ENCODE data around the gene RNF43. TPM values are rescaled to one million over a fixed set of nuclear protein-coding genes. Genes with fewer than 3 reads are reported as not detected.

RNF43 gene
- total and polyA plus RNA-seq, 2 of the 13 experiments (the other 11 are each of a cell fraction or from before 2014, with no cell fraction given) = 31.0 to 53.4 TPM

DNA sequence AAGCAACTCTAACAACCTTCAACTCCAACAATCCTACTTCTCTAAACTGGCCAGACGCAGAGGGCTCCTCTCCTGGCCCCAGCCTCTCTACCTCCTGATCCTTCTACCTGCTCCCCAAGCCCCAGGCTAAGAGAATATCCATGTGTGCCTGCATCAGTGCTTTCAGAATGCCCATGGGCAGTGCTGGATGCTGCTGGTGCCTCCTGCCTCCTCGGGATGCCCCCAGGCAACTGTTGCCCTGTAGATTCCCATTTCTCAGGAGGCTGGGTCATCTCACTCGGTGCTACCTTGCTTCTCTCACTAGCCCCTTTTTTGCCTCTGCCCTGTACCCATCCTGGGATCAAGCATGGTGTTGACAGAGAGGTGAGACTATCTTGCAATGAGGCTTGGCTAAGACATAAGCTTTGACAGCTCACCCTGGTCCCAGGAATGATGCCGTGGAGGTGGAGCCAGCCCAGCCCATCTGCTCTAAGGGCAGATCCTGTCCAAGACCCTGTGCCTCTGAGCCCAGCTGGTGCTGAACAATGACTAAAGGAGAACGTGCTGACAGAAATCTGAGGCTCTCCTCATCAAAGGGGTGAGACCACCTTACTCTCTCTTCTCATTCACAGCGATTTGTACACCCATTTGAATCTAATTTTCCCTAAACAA, 45.9 kb downstream of the RNF43 start (continued):
- TF ChIP-seq MLLT10 (CRISPR knock-in tag; IDR thresholded peaks at IDR 0.05) (no peak), ZNF224 (CRISPR knock-in tag; IDR thresholded peaks at IDR 0.05) (no peak), AGO2 (optimal IDR thresholded peaks at IDR 0.05; ENCODE audit: low read depth, low read length) (peak; percentile 40), EP300 (IDR thresholded peaks at IDR 0.05; ENCODE audit: low read depth in 2 of 2, low read length in 2 of 2) (no peak), EP300 (CRISPR knock-in tag; IDR thresholded peaks at IDR 0.05; ENCODE audit: borderline replicate concordance) (0 out of 2 replicates have a peak, but pooled peaks have one; percentile 20)
- TF ChIP-seq, protein P1, sequence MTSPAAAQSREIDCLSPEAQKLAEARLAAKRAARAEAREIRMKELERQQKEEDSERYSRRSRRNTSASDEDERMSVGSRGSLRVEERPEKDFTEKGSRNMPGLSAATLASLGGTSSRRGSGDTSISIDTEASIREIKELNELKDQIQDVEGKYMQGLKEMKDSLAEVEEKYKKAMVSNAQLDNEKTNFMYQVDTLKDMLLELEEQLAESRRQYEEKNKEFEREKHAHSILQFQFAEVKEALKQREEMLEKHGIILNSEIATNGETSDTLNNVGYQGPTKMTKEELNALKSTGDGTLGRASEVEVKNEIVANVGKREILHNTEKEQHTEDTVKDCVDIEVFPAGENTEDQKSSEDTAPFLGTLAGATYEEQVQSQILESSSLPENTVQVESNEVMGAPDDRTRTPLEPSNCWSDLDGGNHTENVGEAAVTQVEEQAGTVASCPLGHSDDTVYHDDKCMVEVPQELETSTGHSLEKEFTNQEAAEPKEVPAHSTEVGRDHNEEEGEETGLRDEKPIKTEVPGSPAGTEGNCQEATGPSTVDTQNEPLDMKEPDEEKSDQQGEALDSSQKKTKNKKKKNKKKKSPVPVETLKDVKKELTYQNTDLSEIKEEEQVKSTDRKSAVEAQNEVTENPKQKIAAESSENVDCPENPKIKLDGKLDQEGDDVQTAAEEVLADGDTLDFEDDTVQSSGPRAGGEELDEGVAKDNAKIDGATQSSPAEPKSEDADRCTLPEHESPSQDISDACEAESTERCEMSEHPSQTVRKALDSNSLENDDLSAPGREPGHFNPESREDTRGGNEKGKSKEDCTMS (CRISPR knock-in tag; conservative IDR thresholded peaks at IDR 0.05) = no peak

DNA sequence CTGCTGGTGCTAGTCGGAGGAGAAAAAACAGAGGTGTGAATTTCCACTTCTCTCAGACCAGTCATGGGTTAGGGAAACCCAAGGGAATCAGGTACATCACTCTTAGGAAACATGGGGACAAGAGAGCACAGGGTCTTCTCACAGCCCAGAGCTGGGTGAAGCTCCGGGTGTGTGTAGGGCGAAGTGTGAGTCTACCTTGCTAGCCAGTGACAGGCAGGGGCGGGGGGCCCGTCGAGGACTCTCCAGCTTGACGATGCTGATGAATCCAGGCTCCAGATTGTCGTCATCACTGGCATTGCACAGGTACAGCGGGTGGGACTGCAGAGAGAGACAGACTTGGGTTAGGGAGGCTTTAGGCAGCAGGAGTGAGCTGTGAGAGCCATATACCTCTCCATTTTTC, 46.6 kb downstream of the RNF43 start:
- H3K4me1 ChIP-seq (ENCODE audit: insufficient read depth, low read length) = peaks cover 97% of the 10 kb centered on the region
- POLR2A ChIA-PET = interaction anchor here (1.8 to 12.9 kb wide), 7 partner anchors 10 to 45 kb away, joined by 6 to 458 read pairs (median 58); partner anchors contain the start of genes RNF43 and SUPT4H1
- H3K27me3 ChIP-seq (ENCODE audit: control insufficient read depth in 1 of 2, insufficient read depth in 2 of 2, low read length in 2 of 2) = no peaks in the 10 kb centered on the region
- no peak for ATAC-seq
- CTCF ChIA-PET (ENCODE audit: low intra/inter-chr PET ratio, low total read pairs) = no interaction called here
- 88% methylated on average over 9 of the region's 9 CpGs for WGBS (ENCODE audit: low lambda C conversion rate)
- intact Hi-C loops (cut with micrococcal nuclease; ENCODE audit: unreplicated experiment) (no loop called here), in situ Hi-C loops (cut with HindIII; ENCODE audit: extremely low pct_ligation_motif_present, low pct_unique_long_range_greater_than_20kb) (no loop called here)
- peak overlapping the region; percentile 26; the same call in 1 of the 2 replicates for H3K4me2 ChIP-seq (ENCODE audit: low read depth, low read length)
- no peak overlapping the region for H2AFZ ChIP-seq (ENCODE audit: low read length)
- no peaks in the 10 kb centered on the region for H4K20me1 ChIP-seq (ENCODE audit: insufficient read depth, low read length)
- FAIRE-seq = no peak
- peaks cover 38 to 68% of the 10 kb centered on the region in 2 experiments for H3K36me3 ChIP-seq (replicated peaks in 1 of 2; ENCODE audit: control insufficient read depth in 1 of 2, insufficient read depth in 2 of 2, low read length in 2 of 2)
- BruUV-seq (replicated peaks) = no TSS peak
- H3K4me3 ChIP-seq (replicated peaks in 1 of 3; ENCODE audit: insufficient read depth in 1 of 3, low read depth in 2 of 3, low read length in 3 of 3) = no peak overlapping the region
- no peaks in the 10 kb centered on the region for H3K9me3 ChIP-seq (ENCODE audit: low read length)
- H3K9ac ChIP-seq (ENCODE audit: insufficient read depth, low read depth, low read length) = peak overlapping the region; percentile 36
- H3K27ac ChIP-seq (ENCODE audit: extremely low read length, insufficient read depth, low read length) = peak overlapping the region; percentile 92
- H3K79me2 ChIP-seq (ENCODE audit: insufficient read depth, low read length) = peaks cover 87% of the 10 kb centered on the region
- DNase-seq (ENCODE audit: low spot score) = no peak
- TF ChIP-seq BORCS8-MEF2B (CRISPR knock-in tag; IDR thresholded peaks at IDR 0.05) (0 out of 2 replicates have a peak, but pooled peaks have one; percentile 16), ZBTB38 (CRISPR knock-in tag; IDR thresholded peaks at IDR 0.05) (0 out of 2 replicates have a peak, but pooled peaks have one; percentile 11), POLR2A (IDR thresholded peaks at IDR 0.05; ENCODE audit: insufficient read depth in 1 of 2, low read depth in 2 of 2, low read length in 2 of 2) (peak in 1 of 2 experiments; percentile 21; a peak in 1 of 4 replicates), ZNF891 (CRISPR knock-in tag; IDR thresholded peaks at IDR 0.05) (peak; percentile 31; the same call in 1 of the 2 replicates), ZNF354B (CRISPR knock-in tag; IDR thresholded peaks at IDR 0.05) (0 out of 2 replicates have a peak, but pooled peaks have one; percentile 47), ZNF17 (CRISPR knock-in tag; IDR thresholded peaks at IDR 0.05) (0 out of 2 replicates have a peak, but pooled peaks have one; percentile 5), ZNF746 (CRISPR knock-in tag; IDR thresholded peaks at IDR 0.05) (no peak), AGO2 (optimal IDR thresholded peaks at IDR 0.05; ENCODE audit: low read depth, low read length) (peak; percentile 68)
- TF ChIP-seq, protein P2, sequence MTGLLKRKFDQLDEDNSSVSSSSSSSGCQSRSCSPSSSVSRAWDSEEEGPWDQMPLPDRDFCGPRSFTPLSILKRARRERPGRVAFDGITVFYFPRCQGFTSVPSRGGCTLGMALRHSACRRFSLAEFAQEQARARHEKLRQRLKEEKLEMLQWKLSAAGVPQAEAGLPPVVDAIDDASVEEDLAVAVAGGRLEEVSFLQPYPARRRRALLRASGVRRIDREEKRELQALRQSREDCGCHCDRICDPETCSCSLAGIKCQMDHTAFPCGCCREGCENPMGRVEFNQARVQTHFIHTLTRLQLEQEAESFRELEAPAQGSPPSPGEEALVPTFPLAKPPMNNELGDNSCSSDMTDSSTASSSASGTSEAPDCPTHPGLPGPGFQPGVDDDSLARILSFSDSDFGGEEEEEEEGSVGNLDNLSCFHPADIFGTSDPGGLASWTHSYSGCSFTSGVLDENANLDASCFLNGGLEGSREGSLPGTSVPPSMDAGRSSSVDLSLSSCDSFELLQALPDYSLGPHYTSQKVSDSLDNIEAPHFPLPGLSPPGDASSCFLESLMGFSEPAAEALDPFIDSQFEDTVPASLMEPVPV (CRISPR knock-in tag; IDR thresholded peaks at IDR 0.05) = no peak
- TF ChIP-seq, protein P3, sequence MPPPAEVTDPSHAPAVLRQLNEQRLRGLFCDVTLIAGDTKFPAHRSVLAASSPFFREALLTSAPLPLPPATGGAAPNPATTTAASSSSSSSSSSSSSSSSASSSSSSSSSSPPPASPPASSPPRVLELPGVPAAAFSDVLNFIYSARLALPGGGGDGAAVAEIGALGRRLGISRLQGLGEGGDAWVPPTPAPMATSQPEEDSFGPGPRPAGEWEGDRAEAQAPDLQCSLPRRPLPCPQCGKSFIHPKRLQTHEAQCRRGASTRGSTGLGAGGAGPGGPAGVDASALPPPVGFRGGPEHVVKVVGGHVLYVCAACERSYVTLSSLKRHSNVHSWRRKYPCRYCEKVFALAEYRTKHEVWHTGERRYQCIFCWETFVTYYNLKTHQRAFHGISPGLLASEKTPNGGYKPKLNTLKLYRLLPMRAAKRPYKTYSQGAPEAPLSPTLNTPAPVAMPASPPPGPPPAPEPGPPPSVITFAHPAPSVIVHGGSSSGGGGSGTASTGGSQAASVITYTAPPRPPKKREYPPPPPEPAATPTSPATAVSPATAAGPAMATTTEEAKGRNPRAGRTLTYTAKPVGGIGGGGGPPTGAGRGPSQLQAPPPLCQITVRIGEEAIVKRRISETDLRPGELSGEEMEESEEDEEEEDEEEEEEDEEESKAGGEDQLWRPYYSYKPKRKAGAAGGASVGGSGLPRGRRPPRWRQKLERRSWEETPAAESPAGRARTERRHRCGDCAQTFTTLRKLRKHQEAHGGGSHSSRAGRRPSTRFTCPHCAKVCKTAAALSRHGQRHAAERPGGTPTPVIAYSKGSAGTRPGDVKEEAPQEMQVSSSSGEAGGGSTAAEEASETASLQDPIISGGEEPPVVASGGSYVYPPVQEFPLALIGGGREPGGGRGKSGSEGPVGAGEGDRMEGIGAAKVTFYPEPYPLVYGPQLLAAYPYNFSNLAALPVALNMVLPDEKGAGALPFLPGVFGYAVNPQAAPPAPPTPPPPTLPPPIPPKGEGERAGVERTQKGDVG (CRISPR knock-in tag; IDR thresholded peaks at IDR 0.05; ENCODE audit: borderline replicate concordance) = peak; percentile 43; the same call in 1 of the 2 replicates
